ENCODE results near the gene FAM83F.
A peak's percentile ranks its signal among the peaks of the same experiment; 100 is the strongest.

The FAM83F gene

DNA sequence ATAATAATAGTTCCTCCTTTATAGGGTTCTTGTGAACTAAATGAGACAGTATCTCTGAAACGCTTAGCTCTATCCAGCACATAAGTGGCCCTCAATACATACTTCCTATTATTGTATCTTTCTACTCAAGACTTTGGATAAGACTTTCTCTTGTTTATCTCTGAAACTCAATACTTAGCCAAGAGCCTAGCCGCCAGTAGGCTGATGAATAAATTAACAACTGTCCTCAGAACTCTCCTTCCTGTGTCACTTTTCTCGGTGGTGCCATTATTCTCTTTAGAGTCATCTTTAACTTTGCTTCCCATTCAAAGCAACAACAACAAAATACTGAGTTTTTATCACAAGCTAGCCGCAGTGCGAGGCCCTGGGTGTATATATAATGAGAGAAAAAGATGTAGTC is 86.9 kb downstream of the FAM83F start:
- TF ChIP-seq POLR2A (IDR thresholded peaks at IDR 0.05; ENCODE audit: low read length) (no peak), GATA1 (IDR thresholded peaks at IDR 0.05; ENCODE audit: low read depth, low read length) (no peak)
- DNase-seq = peak in 1 of 2 experiments; percentile 16

DNA sequence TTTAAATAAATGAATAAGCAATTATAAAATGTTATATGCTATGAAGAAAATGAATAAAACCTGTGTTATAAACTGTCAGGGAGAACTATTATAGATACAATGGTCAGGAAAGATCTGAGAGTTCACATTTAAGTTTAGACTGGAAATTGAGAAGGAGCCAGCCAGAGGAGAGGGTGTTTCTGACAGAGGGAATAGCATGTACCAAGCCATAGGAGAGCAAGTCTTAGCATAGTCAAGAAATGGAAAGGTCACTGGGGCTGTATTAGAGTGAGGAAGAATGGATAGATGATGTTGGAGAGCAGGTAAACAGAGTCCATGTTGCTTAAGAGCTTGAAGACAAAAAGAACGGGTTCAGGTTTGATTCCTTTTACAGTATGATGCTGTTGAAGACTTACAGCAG is 87.4 kb downstream of the FAM83F start:
- no peak for DNase-seq
- TF ChIP-seq GATA1 (IDR thresholded peaks at IDR 0.05; ENCODE audit: low read depth, low read length) (no peak), POLR2A (IDR thresholded peaks at IDR 0.05; ENCODE audit: low read length) (no peak)

GRCh38 chr22:40083794-40084193 is 89.0 kb downstream of the FAM83F start:
- no peak for TF ChIP-seq GATA1 (IDR thresholded peaks at IDR 0.05; ENCODE audit: low read depth, low read length)
- TF ChIP-seq POLR2A (IDR thresholded peaks at IDR 0.05; ENCODE audit: low read length) = no peak
- no peak for DNase-seq

DNA sequence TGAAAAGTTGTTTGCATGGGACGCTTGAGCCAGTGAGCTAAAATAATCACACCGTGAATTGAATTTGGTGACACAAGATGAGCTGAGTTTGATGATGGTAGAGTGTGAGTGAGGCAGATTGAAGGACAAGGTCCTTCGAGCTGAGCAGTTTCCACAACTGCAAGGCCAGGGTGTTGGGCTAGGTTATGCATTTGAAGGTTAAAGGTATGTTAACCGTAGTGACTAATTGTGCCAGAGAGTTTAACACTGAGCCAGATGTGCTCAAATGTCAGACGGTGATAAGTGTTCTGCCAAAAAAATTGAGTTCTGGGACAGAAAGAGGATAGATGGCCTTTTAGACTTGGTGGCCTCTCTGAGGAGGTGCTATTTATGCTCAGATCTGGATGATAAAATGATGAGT is 89.5 kb downstream of the FAM83F start:
- no peak for DNase-seq
- TF ChIP-seq GATA1 (IDR thresholded peaks at IDR 0.05; ENCODE audit: low read depth, low read length) = no peak
- no peak for TF ChIP-seq POLR2A (IDR thresholded peaks at IDR 0.05; ENCODE audit: low read length)

GRCh38 chr22:40088818-40089217 is 94.1 kb downstream of the FAM83F start:
- DNase-seq = no peak
- TF ChIP-seq GATA1 (IDR thresholded peaks at IDR 0.05; ENCODE audit: low read depth, low read length) (no peak), POLR2A (IDR thresholded peaks at IDR 0.05; ENCODE audit: low read length) (no peak)
